ENCODE results near the gene NT5E. TPM values are rescaled to one million over a fixed set of nuclear protein-coding genes. Genes with fewer than 3 reads are reported as not detected.

The NT5E gene
- total RNA-seq, 2 experiments from 2014 or later: 3.7 to 3.8 TPM

DNA sequence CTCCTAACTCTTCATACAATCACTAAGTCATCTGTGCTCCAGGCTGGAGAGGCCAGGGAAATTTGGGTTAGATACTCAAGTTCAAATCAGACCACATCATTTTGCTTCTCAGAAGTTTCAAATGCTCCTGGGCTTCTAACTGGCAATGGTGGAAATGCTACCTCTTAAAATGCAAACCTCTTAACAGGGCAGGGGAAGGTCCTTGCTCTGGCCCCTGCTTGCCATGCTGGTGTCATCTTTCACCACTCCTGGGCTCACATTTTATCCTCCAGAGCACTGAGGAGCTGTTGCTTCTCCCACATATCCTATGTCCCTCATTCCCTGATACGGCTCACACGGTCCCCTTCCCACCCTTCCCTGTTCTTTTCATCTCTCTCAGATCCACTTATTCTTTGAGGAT is 41.8 kb upstream of the NT5E start:
- no peaks in the 10 kb centered on the region for H3K9me3 Mint-ChIP-seq
- CTCF ChIA-PET: no interaction called here
- no peak for DNase-seq

DNA sequence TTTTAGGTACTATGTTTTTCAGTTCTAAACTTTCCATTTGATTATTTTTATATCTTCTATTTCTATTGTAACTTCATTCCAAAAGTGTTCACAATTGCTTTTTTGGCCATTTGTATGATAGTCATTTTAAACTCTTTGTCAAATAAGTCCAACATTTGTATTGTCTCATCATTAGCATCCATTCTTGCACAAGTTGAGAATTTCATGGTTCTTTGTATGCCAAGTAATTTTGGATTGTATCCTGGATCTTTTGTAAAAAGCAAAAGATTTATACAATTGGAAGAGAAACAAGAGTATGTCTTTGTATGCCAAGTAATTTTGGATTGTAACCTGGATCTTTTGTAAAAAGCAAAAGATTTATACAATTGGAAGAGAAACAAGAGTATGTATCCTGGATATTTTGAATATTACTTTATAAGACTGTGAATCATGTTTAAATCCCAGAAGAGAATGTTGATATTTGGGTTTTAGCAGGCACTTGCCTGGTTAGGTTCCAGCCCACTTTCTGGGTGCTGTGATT is 36.9 kb upstream of the NT5E start:
- CTCF ChIA-PET: interaction anchor here (1.1 kb wide), 1 partner anchor 58 kb away, joined by 3 read pairs; no protein-coding TSS in a partner anchor
- DNase-seq: no peak
- no peak overlapping the region for H3K27ac Mint-ChIP-seq
- intact Hi-C loops (cut with micrococcal nuclease): no loop called here
- H3K27me3 Mint-ChIP-seq: peaks cover 4% of the 10 kb centered on the region
- H3K4me3 Mint-ChIP-seq: no peak overlapping the region
- H3K36me3 Mint-ChIP-seq: no peaks in the 10 kb centered on the region
- no peaks in the 10 kb centered on the region for H3K9me3 Mint-ChIP-seq
- POLR2A ChIA-PET: no interaction called here
- no peaks in the 10 kb centered on the region for H3K4me1 Mint-ChIP-seq (ENCODE audit: low read depth)

More for the DNA sequence above, 41.8 kb upstream of the NT5E start:
- POLR2A ChIA-PET: no interaction called here
- no peak overlapping the region for H3K4me3 Mint-ChIP-seq
- intact Hi-C loops (cut with micrococcal nuclease): no loop called here
- peaks cover 3% of the 10 kb centered on the region for H3K27me3 Mint-ChIP-seq
- no peak overlapping the region for H3K27ac Mint-ChIP-seq
- H3K4me1 Mint-ChIP-seq (ENCODE audit: low read depth): peaks cover 5% of the 10 kb centered on the region
- H3K36me3 Mint-ChIP-seq: no peaks in the 10 kb centered on the region

DNA sequence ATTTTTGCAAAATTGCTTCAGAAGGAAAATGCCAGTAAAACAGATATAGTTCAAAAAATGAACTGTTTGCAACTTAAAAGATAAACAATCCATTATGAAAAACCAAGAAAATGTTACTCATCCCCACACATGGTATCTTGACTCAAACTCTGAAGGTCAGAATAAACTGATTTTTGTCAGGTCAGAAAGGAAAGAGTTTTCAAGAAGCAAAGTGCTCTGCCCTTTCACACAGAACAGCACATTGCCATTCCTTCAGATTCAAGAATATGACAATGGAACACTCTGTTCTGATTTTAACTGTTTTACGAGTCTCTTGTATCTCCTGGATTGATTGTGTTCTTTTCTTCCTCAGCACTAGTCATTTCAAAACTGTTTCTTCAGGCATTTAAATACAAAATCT is 33.8 kb upstream of the NT5E start:
- Mint-ChIP-seq H3K9me3 (no peaks in the 10 kb centered on the region), H3K27me3 (peaks cover 13% of the 10 kb centered on the region), H3K36me3 (no peaks in the 10 kb centered on the region), H3K4me3 (no peak overlapping the region), H3K27ac (no peak overlapping the region), H3K4me1 (ENCODE audit: low read depth) (no peaks in the 10 kb centered on the region)
- DNase-seq: no peak
- CTCF ChIA-PET: no interaction called here
- POLR2A ChIA-PET: no interaction called here
- intact Hi-C loops (cut with micrococcal nuclease): no loop called here

DNA sequence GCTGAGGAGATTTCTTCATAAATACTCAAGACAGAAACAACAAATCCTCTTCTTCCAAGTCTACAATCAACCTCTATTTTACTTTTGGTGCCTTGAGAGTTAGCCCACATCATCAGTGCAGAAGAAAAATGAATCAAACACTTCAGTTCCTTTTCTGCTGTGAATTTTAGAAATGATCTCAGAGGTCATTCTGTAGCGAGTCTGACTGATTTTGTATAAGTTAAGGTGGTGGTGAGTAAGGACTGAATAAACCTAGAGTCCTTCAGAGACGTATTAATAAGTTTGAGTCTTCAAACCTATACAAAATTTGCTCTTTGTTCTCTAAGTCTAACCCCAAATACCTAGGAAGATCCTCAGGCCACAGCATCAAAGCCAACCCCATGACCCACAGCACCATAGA is 33.1 kb upstream of the NT5E start:
- Mint-ChIP-seq H3K36me3 (no peaks in the 10 kb centered on the region), H3K4me3 (no peak overlapping the region), H3K27ac (no peak overlapping the region), H3K9me3 (no peaks in the 10 kb centered on the region), H3K27me3 (peaks cover 13% of the 10 kb centered on the region), H3K4me1 (ENCODE audit: low read depth) (no peaks in the 10 kb centered on the region)
- DNase-seq: no peak
- intact Hi-C loops (cut with micrococcal nuclease): no loop called here
- ChIA-PET CTCF (no interaction called here), POLR2A (no interaction called here)

DNA sequence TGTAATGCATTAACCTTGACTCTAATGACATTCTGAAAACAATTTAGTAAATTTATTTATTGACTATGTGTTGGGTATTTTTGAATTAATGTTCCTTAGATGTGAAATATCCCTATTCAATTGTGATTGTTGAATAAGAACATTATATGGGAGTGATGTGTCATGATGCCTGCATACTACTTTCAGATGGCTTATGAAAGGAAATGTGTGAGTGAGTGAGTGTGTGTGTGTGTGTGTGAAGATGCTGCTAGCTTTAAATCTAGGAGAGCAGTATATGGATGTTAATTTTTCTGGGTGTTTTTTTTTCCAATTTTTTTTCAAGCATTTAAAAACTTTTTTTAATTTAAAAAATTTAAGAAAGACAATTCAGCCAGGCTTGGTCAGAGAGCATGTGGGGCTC is 32.5 kb upstream of the NT5E start:
- peaks cover 13% of the 10 kb centered on the region for H3K27me3 Mint-ChIP-seq
- ChIA-PET CTCF (no interaction called here), POLR2A (no interaction called here)

DNA sequence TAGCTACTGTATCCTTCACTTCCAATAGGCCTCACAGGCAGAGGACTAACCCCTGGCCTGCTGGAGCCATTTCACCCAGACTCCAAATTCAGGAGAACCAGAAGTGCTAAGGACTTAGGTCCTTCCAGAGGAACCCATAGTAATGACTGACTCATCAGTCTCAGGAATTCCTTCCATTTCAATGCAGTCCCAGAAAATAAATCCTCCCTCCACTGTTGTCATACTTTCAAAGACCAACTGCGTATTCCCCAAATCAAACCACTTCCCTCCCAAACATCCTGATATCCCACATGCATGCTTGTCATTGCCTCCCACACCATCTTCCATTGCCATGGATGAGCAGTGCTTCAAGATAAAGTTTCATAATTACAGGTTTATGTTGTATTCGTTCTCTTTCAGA is 31.8 kb upstream of the NT5E start:
- no peak for DNase-seq
- Mint-ChIP-seq H3K36me3 (no peaks in the 10 kb centered on the region), H3K4me3 (no peak overlapping the region), H3K27me3 (peaks cover 10% of the 10 kb centered on the region), H3K4me1 (ENCODE audit: low read depth) (no peaks in the 10 kb centered on the region), H3K27ac (no peak overlapping the region), H3K9me3 (no peaks in the 10 kb centered on the region)
- intact Hi-C loops (cut with micrococcal nuclease): no loop called here
- POLR2A ChIA-PET: no interaction called here
- CTCF ChIA-PET: no interaction called here

More for the DNA sequence above, 32.5 kb upstream of the NT5E start:
- H3K27ac Mint-ChIP-seq: no peak overlapping the region
- intact Hi-C loops (cut with micrococcal nuclease): no loop called here
- no peaks in the 10 kb centered on the region for H3K36me3 Mint-ChIP-seq
- H3K4me3 Mint-ChIP-seq: no peak overlapping the region
- no peaks in the 10 kb centered on the region for H3K9me3 Mint-ChIP-seq
- H3K4me1 Mint-ChIP-seq (ENCODE audit: low read depth): no peaks in the 10 kb centered on the region
- DNase-seq: no peak

DNA sequence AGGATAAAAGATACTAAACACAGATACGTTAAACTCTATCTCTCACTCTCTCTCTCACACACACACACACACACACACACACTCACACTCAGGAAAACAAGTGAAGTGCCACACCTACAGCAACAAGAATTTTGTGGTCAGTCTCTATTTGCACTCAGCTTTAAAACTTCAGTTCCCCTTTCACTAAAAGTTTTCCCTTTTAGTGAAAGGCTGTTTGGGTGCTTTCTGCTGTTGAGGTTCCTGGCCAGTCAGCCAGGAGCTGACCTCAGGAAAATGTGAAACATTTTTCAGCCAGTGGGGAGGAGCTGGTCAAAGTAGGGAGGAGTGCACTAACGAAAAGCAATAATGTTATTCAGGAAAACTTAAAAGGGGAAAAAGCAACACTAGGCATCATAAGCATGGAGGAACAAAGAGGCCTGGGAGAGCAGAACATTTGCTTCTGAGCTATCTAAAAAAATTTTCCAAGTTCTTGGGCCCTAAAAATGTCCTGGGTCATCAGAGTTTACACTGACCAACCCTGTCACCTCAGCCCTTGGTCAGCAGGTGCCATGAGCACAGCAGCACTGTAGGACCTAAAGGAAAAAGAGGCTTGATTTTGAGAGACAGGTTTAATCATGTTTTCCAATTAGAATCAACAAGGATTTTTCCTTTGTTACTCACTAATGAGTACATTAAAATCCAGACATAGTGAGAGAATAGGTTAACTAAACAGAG is 30.7 kb upstream of the NT5E start:
- H3K27ac Mint-ChIP-seq: no peak overlapping the region
- CTCF ChIA-PET: interaction anchor here (0.8 kb wide), 1 partner anchor 64 kb away, joined by 3 read pairs; no protein-coding TSS in a partner anchor
- DNase-seq: no peak
- peaks cover 10% of the 10 kb centered on the region for H3K27me3 Mint-ChIP-seq
- H3K4me1 Mint-ChIP-seq (ENCODE audit: low read depth): no peaks in the 10 kb centered on the region
- intact Hi-C loops (cut with micrococcal nuclease): no loop called here
- no peaks in the 10 kb centered on the region for H3K36me3 Mint-ChIP-seq
- no peak overlapping the region for H3K4me3 Mint-ChIP-seq
- POLR2A ChIA-PET: no interaction called here
- H3K9me3 Mint-ChIP-seq: no peaks in the 10 kb centered on the region

DNA sequence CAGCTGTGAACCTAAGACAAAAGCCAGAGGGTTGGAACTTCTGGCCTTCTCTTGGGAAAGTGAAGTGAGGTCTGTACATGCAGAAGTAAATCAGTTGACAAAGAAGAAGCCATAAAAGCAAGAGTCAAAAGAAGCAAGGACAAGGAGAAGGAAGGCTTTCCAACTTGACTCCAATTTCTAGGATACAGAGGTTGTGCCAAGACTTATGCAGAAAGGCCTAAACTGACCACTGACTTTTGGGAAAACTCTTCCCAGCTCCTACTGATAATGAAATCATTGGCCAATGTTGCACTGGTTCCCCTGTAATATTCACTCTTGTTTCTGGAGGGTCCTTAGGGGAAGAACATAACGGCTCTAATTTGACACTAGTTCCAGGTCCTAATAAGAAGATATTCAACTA is 29.3 kb upstream of the NT5E start:
- intact Hi-C loops (cut with micrococcal nuclease): no loop called here
- CTCF ChIA-PET: interaction anchor here (2.2 kb wide), 1 partner anchor 63 kb away, joined by 6 read pairs; no protein-coding TSS in a partner anchor
- Mint-ChIP-seq H3K4me3 (no peak overlapping the region), H3K36me3 (peaks cover 3% of the 10 kb centered on the region), H3K27me3 (peaks cover 12% of the 10 kb centered on the region), H3K4me1 (ENCODE audit: low read depth) (no peaks in the 10 kb centered on the region), H3K27ac (no peak overlapping the region), H3K9me3 (peaks cover 4% of the 10 kb centered on the region)
- DNase-seq: no peak
- POLR2A ChIA-PET: no interaction called here

DNA sequence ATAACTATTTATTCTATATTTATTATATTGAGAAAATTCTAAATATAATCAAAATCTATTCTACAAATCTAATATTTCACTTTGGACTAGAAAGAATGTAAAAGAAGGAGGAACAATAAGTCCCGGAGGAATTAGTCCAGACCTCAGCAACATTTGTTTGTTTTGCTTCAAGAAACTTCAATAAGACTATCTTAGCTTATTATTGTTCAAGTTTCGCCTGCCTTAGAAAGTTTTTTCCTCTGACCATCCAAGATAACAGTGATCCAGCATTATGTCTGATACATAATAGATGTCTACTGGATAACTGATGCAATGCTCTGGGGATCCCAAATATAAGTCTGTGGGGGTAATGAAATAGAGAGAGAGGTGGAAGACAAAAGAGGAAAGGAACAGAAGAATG is 28.7 kb upstream of the NT5E start:
- DNase-seq: no peak
- Mint-ChIP-seq H3K4me3 (no peak overlapping the region), H3K27ac (no peak overlapping the region), H3K36me3 (peaks cover 3% of the 10 kb centered on the region), H3K27me3 (peaks cover 12% of the 10 kb centered on the region), H3K9me3 (peaks cover 9% of the 10 kb centered on the region), H3K4me1 (ENCODE audit: low read depth) (no peaks in the 10 kb centered on the region)
- CTCF ChIA-PET: interaction anchor here (2.2 kb wide), 1 partner anchor 62 kb away, joined by 6 read pairs; no protein-coding TSS in a partner anchor
- intact Hi-C loops (cut with micrococcal nuclease): no loop called here
- POLR2A ChIA-PET: interaction anchor here (0.6 kb wide), 1 partner anchor 81 kb away, joined by 3 read pairs; no protein-coding TSS in a partner anchor

DNA sequence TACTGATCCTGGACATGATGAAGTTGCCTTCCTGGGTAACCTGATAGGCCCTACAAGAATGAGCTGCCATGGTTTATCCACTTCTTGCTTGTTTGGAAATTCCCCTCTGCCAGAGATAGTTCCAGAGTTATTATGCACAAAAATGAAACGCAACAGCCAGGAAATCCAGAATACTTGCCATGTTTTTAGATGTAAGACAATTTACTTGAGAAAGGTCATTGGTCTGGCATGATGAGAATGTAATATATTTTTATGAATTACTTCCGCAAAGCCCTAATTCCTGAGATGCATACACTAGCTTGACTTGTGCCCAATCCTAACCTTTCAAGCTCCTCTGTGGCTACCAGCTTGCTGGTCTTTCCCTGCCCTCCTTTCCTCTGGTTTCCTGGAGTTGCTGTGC is 27.9 kb upstream of the NT5E start:
- no peak for DNase-seq
- Mint-ChIP-seq H3K36me3 (peaks cover 5% of the 10 kb centered on the region), H3K9me3 (peaks cover 14% of the 10 kb centered on the region), H3K4me1 (ENCODE audit: low read depth) (no peaks in the 10 kb centered on the region), H3K27me3 (peaks cover 12% of the 10 kb centered on the region), H3K4me3 (no peak overlapping the region), H3K27ac (no peak overlapping the region)
- ChIA-PET CTCF (interaction anchor here (2.2 kb wide), 1 partner anchor 61 kb away, joined by 6 read pairs; no protein-coding TSS in a partner anchor), POLR2A (no interaction called here)
- intact Hi-C loops (cut with micrococcal nuclease): no loop called here

DNA sequence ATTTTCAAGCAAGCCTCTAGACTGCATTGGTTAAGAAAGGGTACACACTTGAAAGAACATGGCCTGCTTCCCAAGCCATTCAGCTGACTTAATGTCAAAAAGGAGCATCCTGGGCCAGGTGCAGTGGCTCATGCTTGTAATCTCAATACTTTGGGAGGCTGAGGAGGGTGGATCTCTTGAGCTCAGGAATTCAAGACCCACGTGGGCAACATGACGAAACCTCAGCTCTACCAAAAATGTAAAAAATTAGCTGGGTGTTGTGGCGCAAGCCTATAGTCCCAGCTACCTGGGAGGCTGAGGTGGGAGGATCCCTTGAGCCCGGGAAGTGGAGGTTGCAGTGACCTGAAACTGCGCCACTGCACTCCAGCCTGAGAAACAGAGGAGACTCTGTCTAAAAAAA is 26.9 kb upstream of the NT5E start:
- Mint-ChIP-seq H3K27ac (no peak overlapping the region), H3K27me3 (peaks cover 11% of the 10 kb centered on the region), H3K36me3 (peaks cover 5% of the 10 kb centered on the region), H3K4me3 (no peak overlapping the region), H3K4me1 (ENCODE audit: low read depth) (no peaks in the 10 kb centered on the region), H3K9me3 (peaks cover 20% of the 10 kb centered on the region)
- intact Hi-C loops (cut with micrococcal nuclease): no loop called here
- no peak for DNase-seq
- POLR2A ChIA-PET: no interaction called here
- CTCF ChIA-PET: interaction anchor here (2.2 kb wide), 1 partner anchor 60 kb away, joined by 6 read pairs; no protein-coding TSS in a partner anchor

DNA sequence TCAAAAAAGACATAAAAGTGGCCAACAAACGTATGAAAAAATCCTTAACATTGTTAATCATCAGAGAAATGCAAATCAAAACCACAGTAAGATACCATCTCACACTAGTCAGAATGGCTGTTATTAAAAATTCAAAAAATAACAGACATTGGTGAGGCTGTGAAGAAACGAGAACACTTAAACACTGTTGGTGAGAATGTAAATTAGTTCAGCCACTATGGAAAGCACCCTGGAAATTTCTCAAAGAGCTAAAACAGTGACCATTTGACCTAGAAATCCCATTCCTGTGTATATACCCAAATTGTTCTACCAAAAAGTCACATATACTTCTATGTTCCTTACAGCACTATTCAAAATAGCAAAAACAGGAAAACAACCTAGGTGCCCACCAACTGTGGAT is 24.9 kb upstream of the NT5E start:
- peaks cover 2% of the 10 kb centered on the region for H3K27me3 Mint-ChIP-seq
- H3K4me1 Mint-ChIP-seq (ENCODE audit: low read depth): no peaks in the 10 kb centered on the region
- H3K4me3 Mint-ChIP-seq: no peak overlapping the region
- POLR2A ChIA-PET: no interaction called here
- no peak for DNase-seq
- H3K36me3 Mint-ChIP-seq: peaks cover 5% of the 10 kb centered on the region
- peaks cover 20% of the 10 kb centered on the region for H3K9me3 Mint-ChIP-seq
- intact Hi-C loops (cut with micrococcal nuclease): no loop called here
- CTCF ChIA-PET: no interaction called here
- no peak overlapping the region for H3K27ac Mint-ChIP-seq

DNA sequence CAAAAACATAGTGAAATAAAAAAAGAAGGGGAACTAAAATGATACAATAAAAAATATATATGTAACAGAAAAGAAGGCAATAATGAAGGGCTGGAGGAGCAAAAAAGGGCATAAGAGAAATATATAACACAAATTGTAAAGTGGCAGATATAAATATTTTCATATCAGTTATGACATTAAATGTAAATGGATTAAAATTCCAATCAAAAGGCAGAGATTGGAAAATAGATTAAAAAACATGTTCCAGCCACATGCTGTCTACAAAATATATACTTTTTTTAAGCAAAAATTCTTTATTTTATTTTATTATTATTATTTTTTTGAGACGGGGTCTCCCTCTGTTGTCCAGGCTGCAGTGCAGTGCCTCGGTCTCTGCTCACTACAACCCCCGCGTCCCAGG is 23.9 kb upstream of the NT5E start:
- Mint-ChIP-seq H3K36me3 (peaks cover 5% of the 10 kb centered on the region), H3K27ac (no peak overlapping the region), H3K4me1 (ENCODE audit: low read depth) (no peaks in the 10 kb centered on the region), H3K9me3 (peaks cover 20% of the 10 kb centered on the region), H3K4me3 (no peak overlapping the region), H3K27me3 (peaks cover 2% of the 10 kb centered on the region)
- CTCF ChIA-PET: no interaction called here
- POLR2A ChIA-PET: no interaction called here
- no peak for DNase-seq
- intact Hi-C loops (cut with micrococcal nuclease): no loop called here
